ENCODE measurements around the gene NCAPH2.
"Not testable (repeated sequence)": the region's sequence is repeated elsewhere in the genome, so short reads cannot be mapped to it uniquely, and the experiment has no call there.

NCAPH2 gene

GRCh38 chr22:50516068-50516467, 8.0 kb downstream of the NCAPH2 start:
- Histone ChIP-seq H3K9me3 (no peaks in the 10 kb centered on the region), H3K4me1 (ENCODE audit: control insufficient read depth in 1 of 2, insufficient read depth in 1 of 2, low read depth in 1 of 2, low read length in 1 of 2) (no peaks in the 10 kb centered on the region), H3K27ac (no peak overlapping the region), H3K4me3 (ENCODE audit: low read depth in 1 of 2, low read length in 1 of 2) (no peak overlapping the region), H3K36me3 (peaks cover 38% of the 10 kb centered on the region), H3K27me3 (no peaks in the 10 kb centered on the region)
- no peak for TF ChIP-seq CTCF (IDR thresholded peaks at IDR 0.05)

GRCh38 chr22:50516891-50517290, 8.9 kb downstream of the NCAPH2 start:
- H3K9me3 ChIP-seq = no peaks in the 10 kb centered on the region
- TF ChIP-seq CTCF (IDR thresholded peaks at IDR 0.05) = no peak
- H3K4me3 ChIP-seq (ENCODE audit: low read depth in 1 of 2, low read length in 1 of 2) = no peak overlapping the region
- H3K27me3 ChIP-seq = no peaks in the 10 kb centered on the region
- H3K36me3 ChIP-seq = peaks cover 47% of the 10 kb centered on the region
- no peak overlapping the region for H3K27ac ChIP-seq
- no peaks in the 10 kb centered on the region for H3K4me1 ChIP-seq (ENCODE audit: control insufficient read depth in 1 of 2, insufficient read depth in 1 of 2, low read depth in 1 of 2, low read length in 1 of 2)

- Histone ChIP-seq H3K9me3 (no peaks in the 10 kb centered on the region), H3K36me3 (peaks cover 54% of the 10 kb centered on the region), H3K27ac (no peak overlapping the region), H3K4me3 (ENCODE audit: low read depth in 1 of 2, low read length in 1 of 2) (no peak overlapping the region), H3K27me3 (no peaks in the 10 kb centered on the region), H3K4me1 (ENCODE audit: control insufficient read depth in 1 of 2, insufficient read depth in 1 of 2, low read depth in 1 of 2, low read length in 1 of 2) (no peaks in the 10 kb centered on the region)
- no peak for TF ChIP-seq CTCF (IDR thresholded peaks at IDR 0.05)
Measured at GRCh38 chr22:50517495-50518260, 9.7 kb downstream of the NCAPH2 start.

GRCh38 chr22:50518606-50519005, 10.6 kb downstream of the NCAPH2 start:
- no peak overlapping the region for H3K27ac ChIP-seq
- TF ChIP-seq CTCF (IDR thresholded peaks at IDR 0.05) = no peak
- H3K27me3 ChIP-seq = no peaks in the 10 kb centered on the region
- no peak overlapping the region for H3K4me3 ChIP-seq (ENCODE audit: low read depth in 1 of 2, low read length in 1 of 2)
- no peaks in the 10 kb centered on the region for H3K4me1 ChIP-seq (ENCODE audit: control insufficient read depth in 1 of 2, insufficient read depth in 1 of 2, low read depth in 1 of 2, low read length in 1 of 2)
- H3K36me3 ChIP-seq = peaks cover 64% of the 10 kb centered on the region
- no peaks in the 10 kb centered on the region for H3K9me3 ChIP-seq

- TF ChIP-seq CTCF (IDR thresholded peaks at IDR 0.05) = no peak
- peaks cover 69% of the 10 kb centered on the region for H3K36me3 ChIP-seq
Measured at GRCh38 chr22:50519151-50519550, 11.1 kb downstream of the NCAPH2 start.

GRCh38 chr22:50520184-50520583, 12.2 kb downstream of the NCAPH2 start:
- H3K4me3 ChIP-seq (ENCODE audit: low read depth in 1 of 2, low read length in 1 of 2); H3K9me3 ChIP-seq; H3K27ac ChIP-seq; H3K27me3 ChIP-seq: not testable (repeated sequence)
- Histone ChIP-seq H3K36me3 (peaks cover 69% of the 10 kb centered on the region), H3K4me1 (ENCODE audit: control insufficient read depth in 1 of 2, insufficient read depth in 1 of 2, low read depth in 1 of 2, low read length in 1 of 2) (peaks cover 13% of the 10 kb centered on the region in 2 experiments)

More at GRCh38 chr22:50519151-50519550, 11.1 kb downstream of the NCAPH2 start:
- H3K27me3 ChIP-seq = no peaks in the 10 kb centered on the region
- H3K4me1 ChIP-seq (ENCODE audit: control insufficient read depth in 1 of 2, insufficient read depth in 1 of 2, low read depth in 1 of 2, low read length in 1 of 2) = peaks cover 2 to 3% of the 10 kb centered on the region in 2 experiments
- H3K27ac ChIP-seq = no peak overlapping the region
- H3K4me3 ChIP-seq (ENCODE audit: low read depth in 1 of 2, low read length in 1 of 2) = no peak overlapping the region
- no peaks in the 10 kb centered on the region for H3K9me3 ChIP-seq
